Measurements from ENCODE around the gene MIER3.

DNA sequence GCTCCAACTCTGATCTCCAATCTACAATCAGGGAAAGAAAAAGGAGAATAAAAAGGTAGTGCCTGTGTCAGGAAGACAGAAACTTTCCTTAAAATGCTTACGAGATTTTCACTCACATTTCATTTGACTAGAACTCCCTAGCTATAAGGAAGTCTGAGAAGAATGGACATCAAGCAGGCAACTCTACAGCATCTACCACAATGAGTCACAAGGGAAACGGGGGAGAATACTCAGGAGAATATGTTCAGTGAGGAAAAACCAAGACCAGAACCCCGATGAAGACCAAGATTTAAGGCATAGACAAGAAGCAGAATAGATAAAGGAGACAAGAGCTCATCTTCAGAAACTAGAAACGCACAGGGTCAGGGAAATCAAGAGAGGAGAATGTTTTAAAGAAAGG is 51.5 kb downstream of the MIER3 start:
- TF ChIP-seq, protein P1, sequence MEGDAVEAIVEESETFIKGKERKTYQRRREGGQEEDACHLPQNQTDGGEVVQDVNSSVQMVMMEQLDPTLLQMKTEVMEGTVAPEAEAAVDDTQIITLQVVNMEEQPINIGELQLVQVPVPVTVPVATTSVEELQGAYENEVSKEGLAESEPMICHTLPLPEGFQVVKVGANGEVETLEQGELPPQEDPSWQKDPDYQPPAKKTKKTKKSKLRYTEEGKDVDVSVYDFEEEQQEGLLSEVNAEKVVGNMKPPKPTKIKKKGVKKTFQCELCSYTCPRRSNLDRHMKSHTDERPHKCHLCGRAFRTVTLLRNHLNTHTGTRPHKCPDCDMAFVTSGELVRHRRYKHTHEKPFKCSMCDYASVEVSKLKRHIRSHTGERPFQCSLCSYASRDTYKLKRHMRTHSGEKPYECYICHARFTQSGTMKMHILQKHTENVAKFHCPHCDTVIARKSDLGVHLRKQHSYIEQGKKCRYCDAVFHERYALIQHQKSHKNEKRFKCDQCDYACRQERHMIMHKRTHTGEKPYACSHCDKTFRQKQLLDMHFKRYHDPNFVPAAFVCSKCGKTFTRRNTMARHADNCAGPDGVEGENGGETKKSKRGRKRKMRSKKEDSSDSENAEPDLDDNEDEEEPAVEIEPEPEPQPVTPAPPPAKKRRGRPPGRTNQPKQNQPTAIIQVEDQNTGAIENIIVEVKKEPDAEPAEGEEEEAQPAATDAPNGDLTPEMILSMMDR (IDR thresholded peaks at IDR 0.05 in 4 of 5, conservative IDR thresholded peaks at IDR 0.05 in 1 of 5): no peak
- TF ChIP-seq POLR2A (IDR thresholded peaks at IDR 0.05): no peak
